Liver (tissue), 3 donors: ENCODE measurements around the gene OGFOD1.

ENCODE experiments used
- CTCF ChIP-seq: fragments of 150-350 bp; IDR thresholded peaks from 2 replicates; pipeline ENCODE4 v1.5.1; 2017; ENCODE audit warnings: improper control_type of control experiment, low read depth, low read length; ENCODE audit not compliant: missing input control
- SP1 ChIP-seq: IDR thresholded peaks from 2 replicates; pipeline ENCODE4 v1.6.1; 2018; ENCODE audit warnings: antibody characterized with exemption, mild to moderate bottlenecking
- YY1 ChIP-seq: IDR thresholded peaks from 2 replicates; pipeline ENCODE4 v1.6.1; 2016; ENCODE audit warnings: antibody characterized with exemption, mild to moderate bottlenecking
- donor health status: healthy.
- donor health status: healthy.

- TF ChIP-seq CTCF (no peak), SP1 (no peak), YY1 (no peak)
These were observed 30.2 kb downstream of the OGFOD1 start for GRCh38 chr16:56481468-56482122.
